KOPT-K1 (cell line): ENCODE results near the gene PRKCE.

Experiments
- H3K27ac ChIP-seq: fragments of 200-600 bp; sonication (generic); 2 replicates; pipeline ENCODE4 v1.5.1; 2016; ENCODE audit warnings: antibody characterized with exemption, mild to moderate bottlenecking, low read depth, low read length; ENCODE audit not compliant: poor library complexity, severe bottlenecking
- H3K36me3 ChIP-seq: fragments of 200-600 bp; sonication (generic); 2 replicates; pipeline ENCODE4 v1.5.1; 2017; ENCODE audit warnings: antibody characterized with exemption, mild to moderate bottlenecking, low read length, moderate library complexity; ENCODE audit not compliant: insufficient read depth
- H3K9me3 ChIP-seq: fragments of 200-600 bp; sonication (generic); 2 replicates; pipeline ENCODE4 v1.5.1; 2017; ENCODE audit warnings: antibody characterized with exemption, low read length, mild to moderate bottlenecking; ENCODE audit not compliant: insufficient read depth, poor library complexity, severe bottlenecking

The PRKCE gene

DNA sequence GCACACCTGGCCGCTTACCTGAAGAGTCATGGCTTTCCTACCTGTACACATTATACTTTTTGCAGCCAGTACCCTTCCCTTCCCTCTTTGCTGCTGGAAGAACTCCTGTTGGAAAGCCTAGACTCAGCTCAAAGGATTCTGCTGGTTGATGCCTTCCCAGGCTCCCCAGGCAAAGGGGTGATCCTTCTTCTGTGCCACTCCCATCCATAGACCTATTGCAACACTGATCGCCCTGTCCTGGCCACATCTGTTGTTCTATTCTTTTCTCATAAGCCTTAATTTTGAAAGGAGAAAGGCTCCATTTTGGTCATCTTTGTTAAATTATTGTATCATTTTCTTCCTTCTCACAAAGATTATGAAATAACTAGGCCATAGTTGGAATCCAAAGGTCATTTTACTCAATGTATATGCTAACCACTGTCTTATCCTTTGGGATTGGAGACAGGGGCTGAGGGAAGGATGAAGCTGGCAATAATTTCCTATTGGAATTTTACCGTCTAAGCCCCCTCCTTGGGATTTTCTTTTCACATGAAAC is 3.4 kb upstream of the PRKCE start:
- no peak overlapping the region for H3K27ac ChIP-seq
- H3K9me3 ChIP-seq: no peaks in the 10 kb centered on the region
- H3K36me3 ChIP-seq: no peaks in the 10 kb centered on the region

DNA sequence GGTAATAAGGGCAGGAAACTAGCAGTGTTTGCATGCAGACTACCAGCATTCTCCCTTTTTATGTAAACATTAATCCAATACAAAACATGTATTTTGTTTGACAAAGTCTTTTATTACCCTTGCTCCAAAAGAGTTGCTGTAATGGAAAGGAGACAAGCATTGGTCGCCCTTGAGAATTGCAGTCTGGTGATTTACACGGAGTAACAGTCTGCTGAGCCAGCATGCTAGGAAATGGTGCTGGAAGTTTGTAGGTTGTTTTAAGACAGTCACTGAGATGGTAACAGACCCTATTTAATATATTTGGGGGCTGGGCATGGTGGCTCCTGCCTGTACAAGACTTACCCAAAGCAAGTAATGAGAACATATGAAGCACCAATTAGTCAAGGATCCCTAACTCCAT is 2.8 kb upstream of the PRKCE start:
- Histone ChIP-seq H3K27ac (no peak overlapping the region), H3K9me3 (no peaks in the 10 kb centered on the region)

DNA sequence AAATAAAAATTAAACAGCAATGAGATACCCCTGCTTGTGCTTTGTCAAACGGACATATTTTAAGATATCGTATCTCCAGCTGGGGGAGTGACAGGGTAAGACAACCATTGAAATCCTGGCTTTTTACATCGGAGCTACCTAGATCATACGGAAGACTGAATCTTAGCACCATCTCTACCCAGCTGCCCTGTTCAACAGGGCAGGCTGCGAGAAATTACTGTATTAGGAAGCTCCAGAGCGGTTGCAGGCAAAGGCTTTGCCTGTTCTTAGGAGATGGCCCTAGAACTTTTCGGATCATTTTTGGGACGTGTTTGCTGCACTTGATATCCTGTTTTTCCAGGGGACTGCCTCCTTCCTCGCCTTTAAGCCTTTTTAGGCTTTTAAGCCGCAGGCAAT is 2.0 kb upstream of the PRKCE start:
- H3K27ac ChIP-seq: no peak overlapping the region

More for the DNA sequence above, 2.8 kb upstream of the PRKCE start:
- H3K36me3 ChIP-seq: no peaks in the 10 kb centered on the region

DNA sequence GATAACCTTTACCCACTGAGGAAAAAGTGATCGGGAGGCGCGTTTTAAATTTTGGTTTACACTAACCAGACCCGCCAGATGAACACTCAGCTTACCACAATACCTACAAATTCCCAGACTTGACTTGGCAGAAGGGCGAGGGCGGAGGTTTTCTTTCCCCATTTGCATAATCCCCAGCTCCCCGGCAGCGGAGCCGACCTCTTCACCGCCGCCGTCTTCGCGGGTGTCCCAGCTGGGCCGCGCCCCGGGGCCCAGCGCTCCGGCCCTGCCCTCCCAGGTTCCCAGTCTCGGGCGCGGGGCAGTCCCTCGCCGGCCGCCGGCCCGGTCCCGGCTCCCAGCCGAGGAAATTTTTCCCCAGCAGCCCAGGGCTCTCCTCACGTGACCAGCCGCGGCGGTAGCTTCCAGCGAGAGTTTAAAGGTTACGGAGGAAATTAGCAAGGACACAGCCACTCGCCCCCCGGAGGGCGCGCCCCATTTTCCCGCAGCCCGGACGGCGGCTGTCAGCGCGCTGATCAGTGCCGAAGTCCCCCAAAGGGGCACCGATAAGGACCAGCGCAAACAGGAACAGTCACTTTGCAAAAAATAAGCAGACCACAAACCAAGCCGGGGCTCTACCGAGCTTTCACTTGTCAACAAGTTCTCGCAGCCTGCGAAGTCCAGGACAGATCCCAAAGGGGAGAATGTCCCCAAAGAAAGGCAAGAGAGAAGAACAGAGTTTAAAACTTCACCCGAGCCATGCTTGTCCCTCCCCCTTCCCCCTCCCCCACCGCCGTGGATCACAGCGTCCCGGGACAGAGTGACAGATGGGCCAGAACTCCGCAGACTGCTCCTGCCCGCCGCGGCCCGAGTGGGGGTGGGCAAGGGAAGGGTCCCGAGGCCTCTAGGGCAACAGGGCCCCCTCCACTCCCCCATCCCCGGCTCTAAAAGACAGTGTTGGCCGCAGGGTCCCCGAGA is 1.3 kb upstream of the PRKCE start:
- Histone ChIP-seq H3K9me3 (no peaks in the 10 kb centered on the region), H3K27ac (peak overlapping the region; percentile 75), H3K36me3 (no peaks in the 10 kb centered on the region)

More for the DNA sequence above, 2.0 kb upstream of the PRKCE start:
- H3K36me3 ChIP-seq: no peaks in the 10 kb centered on the region
- H3K9me3 ChIP-seq: no peaks in the 10 kb centered on the region

GRCh38 chr2:45650851-45651414 is 542 bp upstream of the PRKCE start:
- Histone ChIP-seq H3K36me3 (no peaks in the 10 kb centered on the region), H3K9me3 (no peaks in the 10 kb centered on the region), H3K27ac (peak overlapping the region; percentile 75)

DNA sequence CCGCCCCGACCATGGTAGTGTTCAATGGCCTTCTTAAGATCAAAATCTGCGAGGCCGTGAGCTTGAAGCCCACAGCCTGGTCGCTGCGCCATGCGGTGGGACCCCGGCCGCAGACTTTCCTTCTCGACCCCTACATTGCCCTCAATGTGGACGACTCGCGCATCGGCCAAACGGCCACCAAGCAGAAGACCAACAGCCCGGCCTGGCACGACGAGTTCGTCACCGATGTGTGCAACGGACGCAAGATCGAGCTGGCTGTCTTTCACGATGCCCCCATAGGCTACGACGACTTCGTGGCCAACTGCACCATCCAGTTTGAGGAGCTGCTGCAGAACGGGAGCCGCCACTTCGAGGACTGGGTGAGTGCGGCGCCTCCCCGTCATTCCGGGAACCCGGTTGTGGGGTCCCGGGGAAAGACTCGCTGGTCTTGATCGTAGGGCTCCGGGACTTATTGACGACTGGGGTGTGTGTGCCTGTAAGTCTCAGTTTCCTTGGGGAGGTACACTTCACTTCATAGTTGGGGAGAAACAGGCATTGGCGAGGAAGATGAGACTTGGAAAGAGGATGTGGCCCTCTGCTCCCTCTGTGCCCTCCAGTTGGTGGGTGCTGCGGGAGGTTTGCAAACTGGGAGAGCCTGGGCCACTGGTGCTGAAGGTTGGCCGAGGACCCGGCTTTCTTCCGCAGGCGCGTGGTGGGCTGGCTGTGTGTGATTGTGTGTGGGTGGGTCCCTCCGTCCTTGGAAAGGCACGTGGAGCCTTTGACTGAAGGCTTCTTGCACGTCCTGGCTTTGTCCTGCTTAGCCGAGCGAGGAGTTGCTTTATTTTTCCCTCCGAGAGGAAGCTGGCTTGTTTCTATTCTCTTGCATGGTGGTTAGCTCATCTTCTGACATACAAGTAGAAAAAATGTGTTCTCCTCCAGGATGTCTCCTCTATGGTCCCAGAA is 886 bp downstream of the PRKCE start:
- H3K27ac ChIP-seq: no peak overlapping the region
- no peaks in the 10 kb centered on the region for H3K9me3 ChIP-seq
- no peaks in the 10 kb centered on the region for H3K36me3 ChIP-seq

- H3K36me3 ChIP-seq: no peaks in the 10 kb centered on the region
Measured at GRCh38 chr2:45653122-45653913, 1.8 kb downstream of the PRKCE start.

DNA sequence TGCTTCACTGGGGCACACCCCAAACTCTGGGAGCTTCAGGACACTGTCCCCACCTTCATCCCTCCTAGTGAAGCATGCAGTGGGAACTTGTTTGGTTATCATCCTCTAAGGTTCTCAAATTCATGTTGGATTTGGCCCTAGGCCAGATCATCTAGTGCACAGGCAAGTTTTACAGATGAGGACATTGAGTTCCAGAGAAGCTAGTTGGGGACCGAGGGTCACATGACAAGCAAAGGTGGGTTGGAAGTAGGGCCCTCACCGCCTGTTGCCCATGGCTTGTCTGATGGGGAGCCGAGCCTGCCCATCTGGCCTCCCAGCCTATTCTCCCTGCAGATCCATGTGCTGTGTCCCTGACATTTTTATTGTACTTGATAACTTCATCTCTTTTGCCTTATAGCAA is 2.8 kb downstream of the PRKCE start:
- H3K27ac ChIP-seq: no peak overlapping the region
- H3K9me3 ChIP-seq: no peaks in the 10 kb centered on the region
- no peaks in the 10 kb centered on the region for H3K36me3 ChIP-seq

More at GRCh38 chr2:45653122-45653913, 1.8 kb downstream of the PRKCE start:
- H3K27ac ChIP-seq: no peak overlapping the region
- H3K9me3 ChIP-seq: no peaks in the 10 kb centered on the region

DNA sequence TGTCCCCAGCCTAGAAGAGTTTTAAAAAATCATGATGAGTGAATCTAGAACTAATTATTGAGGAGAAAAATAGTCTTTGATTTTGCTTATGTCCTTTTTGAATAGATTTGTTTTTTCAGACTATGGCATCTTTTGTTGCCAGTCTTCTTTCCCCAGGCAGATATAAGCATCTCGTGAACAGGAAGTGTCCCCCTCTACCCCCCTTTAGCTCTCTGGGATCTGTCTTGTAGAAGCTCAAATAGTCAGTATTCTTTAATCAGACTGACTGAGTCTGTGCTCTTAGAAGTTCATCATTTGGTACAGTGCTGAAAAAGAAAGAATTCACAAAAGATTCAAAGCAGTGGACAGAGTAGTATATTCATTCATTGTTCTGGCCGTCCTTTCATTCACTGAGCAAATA is 10.4 kb downstream of the PRKCE start:
- Histone ChIP-seq H3K9me3 (no peaks in the 10 kb centered on the region), H3K36me3 (no peaks in the 10 kb centered on the region), H3K27ac (no peak overlapping the region)

GRCh38 chr2:45664635-45665261 is 13.3 kb downstream of the PRKCE start:
- Histone ChIP-seq H3K27ac (no peak overlapping the region), H3K36me3 (no peaks in the 10 kb centered on the region), H3K9me3 (no peaks in the 10 kb centered on the region)

DNA sequence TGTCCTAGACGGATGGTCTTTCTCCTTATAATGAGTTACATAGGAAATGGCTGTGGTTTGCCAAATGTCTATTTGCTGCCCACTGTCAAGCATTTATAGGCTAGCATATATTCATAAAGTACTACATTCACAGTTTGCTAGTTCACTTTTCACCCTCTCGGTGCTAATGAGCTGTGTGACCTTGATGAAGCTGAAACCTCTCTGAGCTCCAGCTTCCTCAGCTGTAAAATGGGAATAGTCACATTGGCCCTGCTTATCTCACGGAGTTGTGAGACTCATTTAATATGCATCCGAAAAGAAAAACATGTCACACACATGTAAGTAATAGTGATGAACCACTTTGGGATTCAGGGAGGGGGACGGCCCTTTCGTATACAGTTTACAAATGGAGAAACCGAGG is 17.0 kb downstream of the PRKCE start:
- Histone ChIP-seq H3K36me3 (no peaks in the 10 kb centered on the region), H3K27ac (no peak overlapping the region)

GRCh38 chr2:45669032-45669486 is 17.6 kb downstream of the PRKCE start:
- Histone ChIP-seq H3K36me3 (no peaks in the 10 kb centered on the region), H3K27ac (peak overlapping the region; percentile 13), H3K9me3 (no peaks in the 10 kb centered on the region)

More for the DNA sequence above, 17.0 kb downstream of the PRKCE start:
- no peaks in the 10 kb centered on the region for H3K9me3 ChIP-seq

DNA sequence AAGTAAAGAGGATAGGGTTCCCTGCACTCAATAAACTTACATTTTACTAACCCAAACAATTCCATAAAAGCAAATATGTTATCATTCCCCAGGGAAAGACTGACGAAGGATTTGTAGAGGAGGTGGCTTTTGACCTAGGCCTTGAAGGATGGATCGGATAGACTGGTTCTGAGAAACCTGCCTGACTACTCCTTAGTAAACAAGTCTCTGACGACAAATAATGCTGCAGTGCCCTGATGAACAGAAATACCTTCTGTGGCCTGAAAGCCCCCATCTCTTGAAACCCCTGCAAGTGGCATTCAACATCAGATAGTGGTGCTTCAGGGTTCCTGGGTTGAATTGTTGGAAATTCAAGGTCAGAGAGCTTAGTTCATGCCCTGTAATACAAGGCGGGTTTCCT is 19.2 kb downstream of the PRKCE start:
- Histone ChIP-seq H3K27ac (no peak overlapping the region), H3K36me3 (no peaks in the 10 kb centered on the region), H3K9me3 (no peaks in the 10 kb centered on the region)

DNA sequence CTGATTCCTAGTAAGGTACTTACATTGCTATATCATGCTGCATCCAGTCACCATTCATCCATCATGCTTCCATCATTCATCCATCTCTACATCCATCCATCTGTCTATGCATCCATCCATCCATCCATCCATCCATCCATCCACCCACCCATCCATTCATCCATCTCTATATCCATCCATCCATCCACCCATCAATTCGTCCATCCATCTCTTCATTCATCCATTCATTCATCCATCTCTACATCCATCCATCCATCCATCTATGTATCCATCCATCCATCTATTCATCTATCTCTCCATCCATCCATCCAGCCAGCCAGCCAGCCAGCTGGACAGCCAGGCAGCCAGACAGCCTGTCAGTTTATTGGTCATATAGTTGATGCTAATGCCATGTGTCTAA is 20.7 kb downstream of the PRKCE start:
- no peaks in the 10 kb centered on the region for H3K36me3 ChIP-seq
- H3K9me3 ChIP-seq: no peaks in the 10 kb centered on the region
- H3K27ac ChIP-seq: no peak overlapping the region
